ENCODE results near the gene PRSS1. TPM values are rescaled to one million over a fixed set of nuclear protein-coding genes. Genes with fewer than 3 reads are reported as not detected.
A peak's percentile ranks its signal among the peaks of the same experiment; 100 is the strongest.

The PRSS1 gene
- total and polyA plus RNA-seq, 7 donors: 1.3 to 8.7 (median 1.8) TPM; not detected in 3

DNA sequence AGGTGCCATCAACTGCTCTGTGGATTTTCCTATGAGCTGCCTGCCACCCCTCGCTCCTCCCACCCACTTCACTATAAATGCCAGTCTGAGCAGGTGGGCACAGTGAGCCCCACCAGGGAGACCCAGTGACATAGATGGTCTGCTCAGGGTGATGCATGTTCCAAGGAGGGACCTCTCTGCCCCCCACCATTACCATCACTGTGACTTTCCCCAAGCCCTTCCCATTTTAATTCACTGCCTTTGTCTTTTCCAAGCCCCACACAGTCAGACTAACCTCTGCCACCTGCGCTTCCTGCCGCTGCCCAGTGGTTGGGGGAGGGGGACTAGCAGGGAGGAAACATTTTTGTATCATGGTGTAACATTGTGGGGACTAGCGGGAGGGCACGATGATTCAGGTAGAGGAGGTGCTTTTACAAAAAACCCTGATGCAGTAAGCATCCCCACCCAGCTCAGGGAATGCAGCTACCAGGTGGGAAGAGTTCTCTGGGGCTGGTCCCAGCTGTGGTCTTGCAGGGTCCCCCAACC is 46.1 kb downstream of the PRSS1 start:
- H3K4me3 ChIP-seq: no peak overlapping the region
- 42 to 59% (median 59%) methylated on average over 5 of the region's 5 CpGs for WGBS, 3 donors
- ATAC-seq (no peak), DNase-seq (no peak)
- no peak for TF ChIP-seq CTCF (IDR thresholded peaks at IDR 0.05)
- H3K4me1 ChIP-seq: peaks cover 5% of the 10 kb centered on the region
- no peaks in the 10 kb centered on the region for H3K36me3 ChIP-seq (ENCODE audit: insufficient read depth in 1 of 2, low read depth in 1 of 2)
- H3K27me3 ChIP-seq (ENCODE audit: insufficient read depth in 3 of 3, low read length in 2 of 3): peaks cover 2 to 43% (median 8%) of the 10 kb centered on the region in 3 donors
- H3K9me3 ChIP-seq: no peaks in the 10 kb centered on the region
- H3K27ac ChIP-seq: no peak overlapping the region
- intact Hi-C loops (cut with DNase I): loop anchor here in 1 of 2 donors (5.0 kb wide), 1 partner anchor 173 kb away; no protein-coding TSS in a partner anchor

DNA sequence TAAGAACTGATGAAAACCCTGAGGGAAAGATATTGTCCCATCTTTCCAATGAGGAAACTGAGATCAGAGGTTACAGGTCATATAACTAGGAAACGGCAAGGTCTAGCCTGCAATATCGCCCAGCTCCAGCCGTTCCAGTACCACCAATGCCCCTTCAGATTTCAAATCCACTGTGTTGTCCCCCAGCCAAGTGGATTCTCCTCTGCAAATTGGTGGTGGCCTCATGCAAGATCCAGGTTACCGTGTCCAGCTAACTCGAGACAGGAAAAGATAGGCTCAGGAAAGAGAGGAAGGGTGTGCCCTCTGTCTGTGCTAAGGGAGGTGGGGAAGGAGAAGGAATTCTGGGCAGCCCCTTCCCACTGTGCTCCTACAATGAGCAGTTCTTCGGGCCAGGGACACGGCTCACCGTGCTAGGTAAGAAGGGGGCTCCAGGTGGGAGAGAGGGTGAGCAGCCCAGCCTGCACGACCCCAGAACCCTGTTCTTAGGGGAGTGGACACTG is 46.8 kb downstream of the PRSS1 start:
- DNase-seq: no peak
- no peaks in the 10 kb centered on the region for H3K36me3 ChIP-seq (ENCODE audit: insufficient read depth in 1 of 2, low read depth in 1 of 2)
- TF ChIP-seq CTCF (IDR thresholded peaks at IDR 0.05): no peak
- no peak overlapping the region for H3K4me3 ChIP-seq
- H3K27ac ChIP-seq: no peak overlapping the region
- 23 to 47% (median 40%) methylated on average over 9 of the region's 9 CpGs for WGBS, 3 donors
- peaks cover 5% of the 10 kb centered on the region for H3K4me1 ChIP-seq
- H3K27me3 ChIP-seq (ENCODE audit: insufficient read depth in 3 of 3, low read length in 2 of 3): peaks cover 2 to 43% (median 8%) of the 10 kb centered on the region in 3 donors
- peak in 1 of 4 donors; percentile 10 for ATAC-seq
- intact Hi-C loops (cut with DNase I): loop anchor here in 1 of 2 donors (5.0 kb wide), 1 partner anchor 174 kb away; no protein-coding TSS in a partner anchor
- H3K9me3 ChIP-seq: no peaks in the 10 kb centered on the region

GRCh38 chr7:142796501-142797390 is 47.5 kb downstream of the PRSS1 start:
- no peak for DNase-seq
- peaks cover 5% of the 10 kb centered on the region for H3K4me1 ChIP-seq
- peak overlapping the region; percentile 67 for H3K4me3 ChIP-seq
- H3K27ac ChIP-seq: no peak overlapping the region
- WGBS, 3 donors: 3 to 6% (median 3%) methylated on average over 53 to 74 of the region's 74 CpGs
- no peaks in the 10 kb centered on the region for H3K9me3 ChIP-seq
- intact Hi-C loops (cut with DNase I): loop anchor here in 1 of 2 donors (5.0 kb wide), 1 partner anchor 174 kb away; no protein-coding TSS in a partner anchor
- H3K36me3 ChIP-seq (ENCODE audit: insufficient read depth in 1 of 2, low read depth in 1 of 2): no peaks in the 10 kb centered on the region
- H3K27me3 ChIP-seq (ENCODE audit: insufficient read depth in 3 of 3, low read length in 2 of 3): peaks cover 2 to 43% (median 8%) of the 10 kb centered on the region in 3 donors
- peak; percentile 36 to 61 (median 48) for ATAC-seq
- TF ChIP-seq CTCF (IDR thresholded peaks at IDR 0.05): no peak

DNA sequence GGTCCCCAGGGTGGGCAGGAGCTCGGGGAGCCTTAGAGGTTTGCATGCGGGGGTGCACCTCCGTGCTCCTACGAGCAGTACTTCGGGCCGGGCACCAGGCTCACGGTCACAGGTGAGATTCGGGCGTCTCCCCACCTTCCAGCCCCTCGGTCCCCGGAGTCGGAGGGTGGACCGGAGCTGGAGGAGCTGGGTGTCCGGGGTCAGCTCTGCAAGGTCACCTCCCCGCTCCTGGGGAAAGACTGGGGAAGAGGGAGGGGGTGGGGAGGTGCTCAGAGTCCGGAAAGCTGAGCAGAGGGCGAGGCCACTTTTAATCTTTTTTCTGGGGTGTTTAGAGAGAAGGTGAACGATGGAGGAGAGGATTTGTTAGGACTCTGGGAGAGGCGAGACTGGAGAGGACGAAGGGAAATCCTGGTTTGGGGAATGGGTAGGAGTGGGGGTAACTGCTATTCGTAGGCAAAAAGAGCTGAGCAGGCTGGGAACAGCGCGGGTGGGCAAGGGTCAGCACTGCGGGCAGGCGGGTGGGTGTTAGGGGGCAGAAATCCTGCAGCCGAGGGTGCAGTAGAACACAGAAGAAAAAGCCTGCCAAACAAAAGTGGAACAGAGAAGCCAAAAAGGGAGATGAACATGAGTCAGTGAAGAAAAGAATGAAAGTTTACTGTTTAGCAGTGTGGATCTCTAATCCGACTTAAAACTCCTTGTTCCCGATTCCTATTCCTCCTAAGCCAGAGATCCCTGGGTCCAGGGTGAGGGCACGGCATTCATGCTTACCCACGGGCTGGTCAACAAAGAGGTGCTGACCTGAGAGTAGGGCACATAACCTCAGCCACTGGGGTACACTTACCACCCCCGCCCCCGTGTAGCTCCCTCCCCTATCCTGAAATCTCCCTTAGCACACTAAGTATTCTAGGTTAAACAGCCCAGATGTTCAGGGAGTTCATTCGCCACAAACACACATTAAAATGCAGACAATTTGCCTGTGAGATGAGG is 48.4 kb downstream of the PRSS1 start:
- intact Hi-C loops (cut with DNase I): loop anchor here in 1 of 2 donors (5.0 kb wide), 1 partner anchor 175 kb away; no protein-coding TSS in a partner anchor
- 7 to 8% (median 8%) methylated on average over 32 to 33 of the region's 33 CpGs for whole genome bisulfite sequencing, 3 donors
- peaks cover 2 to 43% (median 8%) of the 10 kb centered on the region in 3 donors for H3K27me3 ChIP-seq (ENCODE audit: insufficient read depth in 3 of 3, low read length in 2 of 3)
- H3K27ac ChIP-seq: no peak overlapping the region
- H3K9me3 ChIP-seq: no peaks in the 10 kb centered on the region
- DNase-seq: no peak
- ATAC-seq: peak in 3 of 4 donors; percentile 8 to 62 (median 47)
- peaks cover 5% of the 10 kb centered on the region for H3K4me1 ChIP-seq
- TF ChIP-seq CTCF (IDR thresholded peaks at IDR 0.05): no peak
- H3K36me3 ChIP-seq (ENCODE audit: insufficient read depth in 1 of 2, low read depth in 1 of 2): no peaks in the 10 kb centered on the region
- peak overlapping the region; percentile 67 for H3K4me3 ChIP-seq
